ENCODE measurements around the gene ANO3. TPM values are rescaled to one million over a fixed set of nuclear protein-coding genes. Genes with fewer than 3 reads are reported as not detected.

Gene ANO3
- polyA plus RNA-seq, 3 donors: not detected

GRCh38 chr11:26443617-26444016 lies 111.7 kb downstream of the ANO3 start:
- peaks cover 0 to 8% (median 0%) of the 10 kb centered on the region in 7 donors for H3K9me3 Mint-ChIP-seq
- no peak overlapping the region for H3K27ac ChIP-seq (ENCODE audit: low read depth in 1 of 2, low read length in 2 of 2)
- intact Hi-C loops (cut with micrococcal nuclease): loop anchor here in 1 of 2 donors (10.0 kb wide), 1 partner anchor 61 kb away; no protein-coding TSS in a partner anchor
- no CpG with 5 or more reads among the region's 3 CpGs for WGBS (ENCODE audit: insufficient coverage)
- no peaks in the 10 kb centered on the region for H3K9me3 ChIP-seq (replicated peaks in 1 of 2; ENCODE audit: control insufficient read depth in 1 of 2, insufficient read depth in 1 of 2, low read length in 2 of 2)
- H3K4me2 ChIP-seq (replicated peaks; ENCODE audit: extremely low read depth, low read length, poor library complexity, severe bottlenecking): no peak overlapping the region
- no peak for TF ChIP-seq CTCF (IDR thresholded peaks at IDR 0.05)
- H4K20me1 ChIP-seq (ENCODE audit: insufficient read depth, low read length): no peaks in the 10 kb centered on the region
- no peak overlapping the region for H3K9ac ChIP-seq (ENCODE audit: insufficient read depth, low read length, poor library complexity, severe bottlenecking)
- H3K27ac Mint-ChIP-seq: no peak overlapping the region
- H2AFZ ChIP-seq (ENCODE audit: insufficient read depth, low read depth, low read length, poor library complexity, severe bottlenecking): no peak overlapping the region
- no peaks in the 10 kb centered on the region for H3K79me2 ChIP-seq (ENCODE audit: insufficient read depth, low read length)
- no peaks in the 10 kb centered on the region for H3K4me1 ChIP-seq (ENCODE audit: control insufficient read depth in 1 of 2, insufficient read depth in 2 of 2, low read length in 2 of 2)
- H3K36me3 Mint-ChIP-seq: no peaks in the 10 kb centered on the region
- H3K4me1 Mint-ChIP-seq: no peaks in the 10 kb centered on the region
- no peak overlapping the region for H3K4me3 ChIP-seq (replicated peaks in 1 of 3; ENCODE audit: low read depth in 2 of 3, low read length in 3 of 3)
- no peak overlapping the region for H3K4me3 Mint-ChIP-seq
- DNase-seq: no peak
- H3K36me3 ChIP-seq (replicated peaks in 1 of 2; ENCODE audit: control insufficient read depth in 1 of 2, insufficient read depth in 2 of 2, low read length in 2 of 2): no peaks in the 10 kb centered on the region
- no peaks in the 10 kb centered on the region for H3K27me3 Mint-ChIP-seq (ENCODE audit: low read depth in 3 of 3)
- no peaks in the 10 kb centered on the region for H3K27me3 ChIP-seq (ENCODE audit: control insufficient read depth in 2 of 2, insufficient read depth in 2 of 2, low read length in 2 of 2)

- Histone ChIP-seq H3K9me3 (replicated peaks in 1 of 2; ENCODE audit: control insufficient read depth in 1 of 2, insufficient read depth in 1 of 2, low read length in 2 of 2) (no peaks in the 10 kb centered on the region), H3K27me3 (ENCODE audit: control insufficient read depth in 2 of 2, insufficient read depth in 2 of 2, low read length in 2 of 2) (no peaks in the 10 kb centered on the region), H3K9ac (ENCODE audit: insufficient read depth, low read length, poor library complexity, severe bottlenecking) (no peak overlapping the region), H2AFZ (ENCODE audit: insufficient read depth, low read depth, low read length, poor library complexity, severe bottlenecking) (no peak overlapping the region), H3K4me3 (replicated peaks in 1 of 3; ENCODE audit: low read depth in 2 of 3, low read length in 3 of 3) (no peak overlapping the region), H3K36me3 (replicated peaks in 1 of 2; ENCODE audit: control insufficient read depth in 1 of 2, insufficient read depth in 2 of 2, low read length in 2 of 2) (no peaks in the 10 kb centered on the region), H4K20me1 (ENCODE audit: insufficient read depth, low read length) (no peaks in the 10 kb centered on the region), H3K27ac (ENCODE audit: low read depth in 1 of 2, low read length in 2 of 2) (no peak overlapping the region), H3K4me2 (replicated peaks; ENCODE audit: extremely low read depth, low read length, poor library complexity, severe bottlenecking) (no peak overlapping the region), H3K4me1 (ENCODE audit: control insufficient read depth in 1 of 2, insufficient read depth in 2 of 2, low read length in 2 of 2) (no peaks in the 10 kb centered on the region), H3K79me2 (ENCODE audit: insufficient read depth, low read length) (no peaks in the 10 kb centered on the region)
- Mint-ChIP-seq H3K27ac (no peak overlapping the region), H3K4me1 (no peaks in the 10 kb centered on the region), H3K36me3 (no peaks in the 10 kb centered on the region), H3K4me3 (no peak overlapping the region), H3K9me3 (peaks cover 1 to 5% (median 4%) of the 10 kb centered on the region in 7 donors), H3K27me3 (ENCODE audit: low read depth in 3 of 3) (no peaks in the 10 kb centered on the region)
- DNase-seq: no peak
- intact Hi-C loops (cut with micrococcal nuclease): no loop called here
- no CpG with 5 or more reads among the region's 1 CpG for WGBS (ENCODE audit: insufficient coverage)
- TF ChIP-seq CTCF (IDR thresholded peaks at IDR 0.05): no peak
These were observed 125.7 kb downstream of the ANO3 start for GRCh38 chr11:26457636-26458035.
